NB4 (cell line): ENCODE measurements around the gene COPZ1.

Experiments
- DNase-seq: peaks from one replicate; pipeline ENCODE4 v3.0.0; 2010; ENCODE audit warnings: low read depth
- H3K4me3 ChIP-seq: one replicate; pipeline ENCODE4 v1.5.1; 2011; ENCODE audit warnings: mild to moderate bottlenecking, low read depth, low read length, moderate library complexity
- CTCF ChIP-seq: IDR thresholded peaks from one replicate; pipeline ENCODE4 v1.5.1; 2012; ENCODE audit warnings: low read depth, low read length
- MAX ChIP-seq: IDR thresholded peaks from 2 replicates; pipeline ENCODE4 v1.6.1; 2011; ENCODE audit warnings: low read depth, low read length
- MYC ChIP-seq: IDR thresholded peaks from 2 replicates; pipeline ENCODE4 v1.6.1; 2011; ENCODE audit warnings: low read depth, low read length
- POLR2A ChIP-seq: IDR thresholded peaks from 2 replicates; pipeline ENCODE4 v1.6.1; 2011; ENCODE audit warnings: mild to moderate bottlenecking; ENCODE audit not compliant: insufficient read length; ENCODE audit errors: extremely low read depth

Gene COPZ1

GRCh38 chr12:54359762-54360351, 34.9 kb downstream of the COPZ1 start:
- TF ChIP-seq MYC, result no peak
- no peak for TF ChIP-seq MAX
- no peak for TF ChIP-seq POLR2A
- no peak for TF ChIP-seq CTCF
- no peak for DNase-seq
- peak overlapping the region; percentile 63 for H3K4me3 ChIP-seq

GRCh38 chr12:54360717-54361456, 36.0 kb downstream of the COPZ1 start:
- TF ChIP-seq POLR2A (no peak), CTCF (peak; percentile 67), MYC (peak; percentile 18; the same call in 1 of the 2 replicates), MAX (peak; percentile 21; the same call in 1 of the 2 replicates)
- H3K4me3 ChIP-seq, result no peak overlapping the region
- peak; percentile 71 for DNase-seq

GRCh38 chr12:54363047-54363446, 38.1 kb downstream of the COPZ1 start:
- peak overlapping the region; percentile 79 for H3K4me3 ChIP-seq
- TF ChIP-seq CTCF, result no peak
- TF ChIP-seq MAX, result no peak
- no peak for TF ChIP-seq POLR2A
- TF ChIP-seq MYC, result no peak
- no peak for DNase-seq

- peak; percentile 55 for DNase-seq
- TF ChIP-seq CTCF (no peak), MAX (peak; percentile 48; the same call in 1 of the 2 replicates)
- peak overlapping the region; percentile 79 for H3K4me3 ChIP-seq
Measured at GRCh38 chr12:54363618-54364017, 38.7 kb downstream of the COPZ1 start.

- TF ChIP-seq MAX (no peak), POLR2A (peak; percentile 39)
- peak; percentile 95 for DNase-seq
- peak within 1 kb of the TSS; percentile 79 for H3K4me3 ChIP-seq
Measured at GRCh38 chr12:54364413-54364812, 39.5 kb downstream of the COPZ1 start, which contains the start of gene GPR84. TSS of gene GPR84 (minus strand) at chr12:54364486. CDS start at chr12:54363851, 635 bp downstream.

- peak overlapping the region; percentile 51 for H3K4me3 ChIP-seq
- no peak for TF ChIP-seq MYC
- no peak for TF ChIP-seq POLR2A
- no peak for TF ChIP-seq MAX
- no peak for TF ChIP-seq CTCF
- DNase-seq, result no peak
Measured at GRCh38 chr12:54368025-54368708, 43.2 kb downstream of the COPZ1 start.
